ENCODE results near the gene HEATR3.
A peak's percentile ranks its signal among the peaks of the same experiment; 100 is the strongest.

The HEATR3 gene, protein sequence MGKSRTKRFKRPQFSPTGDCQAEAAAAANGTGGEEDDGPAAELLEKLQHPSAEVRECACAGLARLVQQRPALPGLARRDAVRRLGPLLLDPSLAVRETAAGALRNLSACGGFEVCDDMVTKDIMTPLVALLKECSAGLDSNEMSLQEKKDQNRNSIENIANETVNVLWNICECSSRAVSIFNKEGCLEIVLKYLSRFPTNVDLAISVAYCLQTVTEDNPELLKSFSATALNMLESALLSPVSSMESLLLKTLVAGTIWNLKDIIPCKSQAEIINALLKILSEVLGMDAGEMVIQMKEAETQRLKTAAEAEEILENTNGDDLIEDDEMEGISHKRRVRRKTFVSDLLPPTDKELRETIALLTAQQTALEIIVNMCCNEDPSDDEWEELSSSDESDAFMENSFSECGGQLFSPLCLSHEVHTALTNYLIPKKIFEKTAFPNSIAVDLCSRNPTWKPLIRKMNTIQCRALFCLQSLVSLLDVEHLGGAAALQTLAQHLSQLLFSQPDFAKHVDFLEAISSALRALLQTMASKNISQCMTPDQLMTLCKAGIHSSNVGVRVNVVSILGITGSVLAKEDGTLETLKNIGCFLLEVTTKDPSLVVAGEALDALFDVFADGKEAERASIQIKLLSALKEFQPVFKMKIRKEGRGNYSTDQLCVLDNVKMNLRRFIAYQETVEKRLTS

DNA sequence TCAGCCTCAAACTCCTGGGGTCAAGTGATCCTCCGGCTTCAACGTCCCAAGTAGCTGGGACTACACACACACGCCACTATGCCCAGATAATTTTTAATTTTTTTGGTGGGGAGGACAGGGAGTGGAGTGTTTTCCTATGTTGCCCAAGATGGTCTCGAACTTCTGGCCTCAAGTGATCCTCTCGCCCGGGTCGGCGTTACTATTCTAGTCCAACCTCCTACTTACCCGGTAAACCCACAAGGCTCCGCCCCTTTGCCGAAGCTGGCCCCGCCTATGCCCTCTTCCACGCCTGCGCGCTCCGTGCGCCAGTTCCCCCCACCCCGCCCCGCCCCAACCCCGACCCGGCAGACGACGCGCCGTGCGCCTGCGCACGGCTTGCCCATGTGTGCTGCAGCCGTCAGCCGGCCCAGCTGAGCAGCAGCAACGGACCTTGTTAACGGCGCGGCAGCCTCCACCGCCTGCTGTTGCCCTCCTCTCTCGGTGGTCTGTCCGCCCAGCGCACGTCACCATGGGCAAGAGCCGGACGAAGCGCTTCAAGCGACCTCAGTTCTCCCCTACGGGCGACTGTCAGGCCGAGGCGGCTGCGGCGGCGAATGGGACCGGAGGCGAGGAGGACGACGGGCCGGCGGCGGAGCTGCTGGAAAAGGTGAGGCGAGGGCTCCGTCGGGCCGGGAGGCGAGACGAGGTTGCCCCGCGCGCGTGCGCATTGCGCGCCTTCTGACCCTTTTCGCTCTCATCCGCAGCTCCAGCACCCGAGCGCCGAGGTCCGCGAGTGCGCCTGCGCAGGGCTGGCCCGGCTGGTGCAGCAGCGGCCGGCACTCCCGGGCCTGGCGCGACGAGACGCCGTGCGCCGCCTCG, at the start of gene HEATR3:
TSS of gene HEATR3 (plus strand) at position 347 of the 858 bp plus-strand sequence. CDS start at position 509, 162 bp downstream.
- peak; percentile 78 to 80 for DNase-seq

DNA sequence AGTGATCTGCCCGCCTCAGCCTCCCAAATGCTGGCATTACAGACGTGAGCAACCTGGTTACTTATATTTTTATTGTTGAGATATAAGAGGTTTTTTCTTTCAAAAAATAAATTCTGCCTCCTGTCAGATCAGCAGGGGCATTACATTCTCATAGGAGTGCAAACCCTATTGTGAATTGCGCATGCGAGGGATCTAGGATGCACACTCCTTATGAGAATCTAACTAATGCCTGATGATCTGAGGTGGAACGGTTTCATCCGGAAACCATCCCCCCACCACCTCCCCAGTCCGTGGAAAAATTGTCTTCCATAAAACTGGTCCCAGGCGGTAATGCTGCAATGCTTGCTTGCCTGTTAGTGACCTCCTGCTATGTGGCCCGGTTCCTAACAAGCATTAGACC, 48.2 kb upstream of the HEATR3 start:
- DNase-seq, result no peak

DNA sequence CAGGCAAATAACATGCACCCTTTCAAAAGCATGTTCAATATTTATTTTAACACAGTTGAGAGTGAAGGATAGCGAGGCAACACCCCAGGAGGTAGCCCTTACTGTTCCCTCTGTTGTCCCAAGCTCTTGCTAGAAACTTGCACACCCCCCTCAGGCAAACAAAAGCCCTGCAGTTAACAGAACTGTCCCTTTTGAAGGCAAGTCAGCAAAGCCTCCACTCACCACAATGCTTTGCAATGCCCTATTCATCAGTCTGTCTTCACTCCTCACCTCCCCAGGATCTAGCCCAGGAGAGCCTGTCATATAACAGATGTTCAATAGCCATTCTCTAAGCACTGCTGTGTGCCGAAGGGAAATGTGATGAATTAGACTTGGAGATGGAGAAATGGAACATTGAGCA, 44.2 kb upstream of the HEATR3 start:
- no peak for DNase-seq

DNA sequence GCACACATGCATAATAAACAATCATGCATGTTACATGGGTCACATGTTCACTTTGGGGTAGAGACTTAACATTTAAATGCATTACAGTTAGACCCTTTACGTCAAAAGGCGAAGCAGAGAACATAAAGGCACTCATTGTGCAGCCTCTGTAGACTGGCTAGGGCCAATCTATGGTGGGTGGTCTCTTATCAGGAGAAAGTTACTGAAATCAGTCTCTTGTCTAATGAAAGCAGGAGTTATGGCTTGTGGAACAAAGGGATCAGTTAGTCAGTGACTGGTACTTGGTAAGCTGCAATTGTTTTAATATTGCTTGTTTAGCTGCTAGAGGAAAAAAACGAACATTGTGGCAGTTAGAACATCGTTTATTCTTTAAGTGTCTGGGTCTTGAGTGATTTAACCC, 42.1 kb upstream of the HEATR3 start:
- no peak for DNase-seq

DNA sequence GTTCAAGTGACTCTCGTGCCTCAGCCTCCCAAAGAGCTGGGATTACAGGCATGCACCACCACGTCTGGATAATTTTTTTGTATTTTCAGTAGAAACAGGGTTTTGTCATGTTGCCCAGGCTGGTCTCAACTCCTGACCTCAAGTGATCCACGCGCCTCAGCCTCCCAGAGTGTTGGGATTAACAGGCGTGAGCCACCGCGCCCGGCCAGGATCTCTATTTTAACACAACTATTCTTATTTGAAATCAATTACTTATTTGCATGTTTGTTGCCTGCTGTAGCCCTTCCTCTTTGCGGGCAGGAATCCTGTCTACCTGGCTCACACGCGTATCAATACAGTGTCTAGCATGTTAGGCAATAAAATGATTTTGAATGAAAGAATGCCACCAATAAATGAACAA, 41.6 kb upstream of the HEATR3 start:
- DNase-seq, result no peak

DNA sequence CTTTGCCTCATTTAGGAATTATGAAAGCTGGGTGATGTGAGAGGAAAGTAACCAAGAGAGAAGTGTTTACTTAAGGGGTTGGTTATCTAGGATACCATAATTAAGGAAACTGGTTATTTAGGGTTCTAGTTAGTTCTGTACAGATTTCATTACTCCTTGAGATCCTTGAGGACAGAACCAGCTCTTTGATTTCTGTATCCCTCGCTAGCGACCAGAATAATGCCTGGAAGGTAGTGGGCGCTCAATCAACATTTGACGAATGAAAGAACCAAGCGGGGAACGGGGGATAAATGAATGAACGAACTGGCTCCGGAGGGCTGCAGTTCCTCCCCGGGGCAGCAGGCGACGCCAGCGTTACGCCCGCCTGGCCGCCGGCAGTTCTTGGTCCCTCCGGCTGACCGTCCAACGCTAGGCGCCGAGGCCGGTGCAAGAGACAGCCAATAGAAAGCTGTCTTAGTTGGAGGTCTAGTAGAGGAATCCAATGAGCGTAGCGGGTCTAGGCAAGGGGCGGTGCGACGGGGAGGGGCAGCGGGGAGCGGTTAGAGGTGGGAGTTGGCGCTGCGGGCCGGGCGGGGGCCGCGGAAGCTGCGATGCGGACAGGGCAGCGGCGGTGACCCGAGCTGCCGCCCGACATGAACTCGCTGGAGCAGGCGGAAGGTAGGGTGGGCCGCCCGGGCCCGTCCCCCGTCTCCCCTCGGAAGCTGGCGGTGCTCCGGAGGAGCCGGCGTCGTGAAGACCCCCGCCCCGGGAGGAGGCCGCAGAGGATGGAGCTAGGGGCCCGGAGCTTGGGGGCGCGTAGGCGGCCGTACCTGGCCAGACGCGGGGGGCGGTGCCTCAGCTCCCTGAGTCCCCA, 40.9 kb upstream of the HEATR3 start, which contains the start of gene CNEP1R1:
TSS of gene CNEP1R1 (plus strand) at position 542 of the 853 bp plus-strand sequence. CDS start at position 633, 91 bp downstream.
- DNase-seq, result peak; percentile 87 to 93

DNA sequence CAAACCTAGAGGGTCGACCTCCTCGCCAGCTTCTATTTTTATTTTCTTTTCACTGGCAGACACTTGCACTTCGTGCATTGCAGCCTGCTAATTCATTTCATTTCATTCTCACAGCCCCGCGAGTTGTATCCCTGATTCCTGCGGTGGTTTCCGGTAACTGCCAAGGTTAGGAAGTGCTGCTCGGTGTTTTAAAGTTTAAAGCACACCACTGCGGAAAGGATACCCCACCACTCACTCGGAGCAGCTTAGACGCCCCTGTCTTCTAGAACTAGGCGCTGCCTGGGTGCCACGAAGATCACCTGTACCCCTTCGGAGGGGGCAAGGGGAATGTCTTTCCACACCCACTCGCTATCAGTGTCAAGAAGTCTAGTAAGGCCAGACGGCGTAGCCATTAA, 40.2 kb upstream of the HEATR3 start:
- DNase-seq, result peak in 1 of 2 experiments; percentile 2

DNA sequence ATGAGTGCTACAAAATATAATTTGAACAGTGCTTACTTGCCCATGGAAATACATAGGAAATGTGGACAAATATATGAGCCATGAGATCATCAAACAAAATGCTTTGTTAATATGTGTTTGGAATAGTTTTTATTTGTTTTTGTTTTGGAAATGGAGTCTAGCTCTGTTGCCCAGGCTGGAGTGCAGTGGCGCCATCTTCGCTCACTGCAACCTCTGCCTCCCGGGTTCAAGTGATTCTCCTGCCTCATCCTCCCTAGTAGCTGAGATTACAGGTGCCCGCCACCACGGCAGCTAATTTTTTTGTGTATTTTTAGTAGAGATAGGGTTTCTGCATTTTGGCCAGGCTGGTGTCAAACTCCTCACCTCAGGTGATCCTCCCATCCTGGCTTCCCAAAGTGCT, 37.9 kb upstream of the HEATR3 start:
- no peak for DNase-seq

DNA sequence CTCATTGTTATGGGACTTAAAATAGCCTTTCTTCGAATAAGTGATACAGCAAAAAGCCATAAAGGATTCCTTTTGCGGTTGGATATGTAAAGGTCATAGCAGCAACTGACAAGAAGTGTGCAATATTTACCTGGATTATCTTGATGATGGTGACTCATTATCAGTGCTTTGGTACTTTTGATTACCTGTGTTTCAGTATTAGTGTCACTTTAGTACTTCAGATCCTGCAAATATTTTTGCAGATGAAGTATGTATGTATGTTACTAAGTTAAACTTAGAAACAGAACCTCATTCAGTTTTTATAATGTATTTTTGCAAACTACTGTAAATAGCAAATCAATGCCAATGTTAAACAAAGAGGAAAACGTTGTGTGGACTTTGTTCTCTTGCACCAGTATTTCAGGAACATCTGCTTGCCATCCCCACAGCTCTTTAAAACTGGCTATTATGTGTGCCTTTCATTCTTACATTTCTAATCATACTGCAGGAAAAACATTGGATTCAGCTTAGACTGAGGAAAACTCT, 30.2 kb upstream of the HEATR3 start:
- DNase-seq, result no peak

DNA sequence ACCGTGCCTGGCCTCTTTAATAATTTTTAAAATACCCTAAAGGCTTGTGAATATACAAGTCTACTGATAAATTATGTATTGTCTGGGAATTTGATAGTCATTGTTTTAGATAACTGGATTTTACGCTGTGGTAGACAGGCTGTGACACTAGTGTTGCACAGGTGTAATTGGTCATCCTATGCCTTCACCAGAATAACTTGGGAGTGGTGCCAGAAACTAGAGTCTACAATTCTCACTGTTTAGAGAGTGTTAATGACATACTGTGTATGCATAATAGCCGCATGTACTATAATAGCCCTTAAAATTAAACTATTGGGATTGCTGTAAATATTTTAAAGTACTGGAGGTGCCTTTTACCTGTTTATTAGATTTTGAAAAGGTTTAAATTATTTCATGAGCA, 29.3 kb upstream of the HEATR3 start:
- peak; percentile 38 to 86 for DNase-seq

DNA sequence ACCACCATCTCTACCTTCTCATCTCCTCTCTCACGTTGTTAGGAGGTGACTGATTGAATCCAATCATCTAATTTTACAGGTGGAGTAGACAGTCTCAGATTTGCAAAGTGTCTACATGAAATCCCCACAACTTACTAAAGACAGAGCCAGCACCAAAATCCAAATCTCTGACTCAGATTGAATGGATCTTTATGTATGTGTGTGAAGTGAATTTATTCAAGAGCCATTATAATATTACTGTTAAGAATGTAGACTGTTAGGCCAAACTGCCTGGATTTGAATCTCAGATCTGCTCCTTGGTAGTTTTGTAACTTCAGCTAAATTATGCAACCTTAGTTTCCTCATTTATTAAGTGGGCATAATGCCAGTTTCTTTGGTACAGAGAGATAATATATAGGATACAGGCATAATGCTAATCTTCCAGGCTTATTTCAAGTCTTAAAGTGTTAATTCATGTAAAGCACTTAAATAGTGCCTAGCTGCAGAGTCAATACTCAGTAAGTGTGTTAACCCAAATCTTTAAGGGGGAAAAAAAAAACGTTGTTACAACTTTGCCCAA, 28.0 kb upstream of the HEATR3 start:
- DNase-seq, result no peak

DNA sequence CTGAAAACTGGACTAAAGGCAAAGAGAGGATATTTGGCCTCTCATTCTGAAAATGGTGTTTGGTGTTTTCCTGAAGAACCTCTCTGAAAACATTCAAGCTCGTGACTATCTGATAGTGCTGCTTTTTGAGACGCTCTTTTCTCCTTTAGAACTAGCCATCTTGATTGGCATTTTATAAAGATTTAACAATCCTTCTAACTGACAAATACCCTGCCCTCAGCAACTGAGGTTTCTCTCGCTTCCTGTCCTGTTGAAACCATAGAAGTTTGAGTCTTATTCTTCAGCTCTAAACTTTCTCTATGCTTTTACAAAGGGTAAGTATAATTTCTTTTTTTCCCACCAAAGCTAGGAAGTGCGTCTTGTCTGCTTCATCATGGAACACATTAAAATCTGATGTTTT, 27.5 kb upstream of the HEATR3 start:
- DNase-seq, result no peak

DNA sequence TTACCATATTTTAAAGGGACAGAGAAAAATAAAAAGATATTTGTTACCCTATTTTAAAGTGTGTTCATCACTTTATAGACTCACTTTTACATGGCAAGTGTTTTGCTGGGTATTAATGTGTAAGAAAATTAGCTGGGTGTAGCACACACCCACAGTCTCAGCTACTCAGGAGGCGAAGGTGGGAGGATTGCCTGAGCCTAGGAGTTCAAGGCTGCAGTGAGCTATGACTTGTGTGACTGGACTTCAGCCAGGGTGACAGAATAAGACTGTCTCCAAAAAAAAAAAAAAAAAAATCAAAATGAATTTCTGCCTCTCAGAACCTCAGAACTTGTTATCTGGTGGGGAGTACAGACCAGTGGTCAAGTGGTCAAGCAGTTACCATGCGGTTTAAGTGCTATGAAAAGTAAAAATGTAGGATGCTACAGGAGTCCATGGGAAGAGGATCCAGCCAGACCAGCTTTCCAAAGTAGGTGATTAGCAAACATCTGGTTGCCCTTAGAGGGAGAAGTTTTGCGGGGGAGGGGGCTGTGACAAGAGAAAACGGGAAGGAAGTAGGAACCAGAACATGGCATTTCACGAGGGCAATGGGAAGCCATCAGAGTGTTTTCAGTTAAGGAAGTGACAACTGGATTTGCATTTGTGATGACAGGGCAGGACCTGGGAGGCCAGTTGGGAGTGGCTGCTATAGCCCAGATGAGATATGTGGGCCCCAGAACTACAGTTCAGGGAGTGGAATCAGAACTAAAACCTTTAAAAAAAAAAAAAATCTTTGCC, 26.8 kb upstream of the HEATR3 start:
- DNase-seq, result no peak

DNA sequence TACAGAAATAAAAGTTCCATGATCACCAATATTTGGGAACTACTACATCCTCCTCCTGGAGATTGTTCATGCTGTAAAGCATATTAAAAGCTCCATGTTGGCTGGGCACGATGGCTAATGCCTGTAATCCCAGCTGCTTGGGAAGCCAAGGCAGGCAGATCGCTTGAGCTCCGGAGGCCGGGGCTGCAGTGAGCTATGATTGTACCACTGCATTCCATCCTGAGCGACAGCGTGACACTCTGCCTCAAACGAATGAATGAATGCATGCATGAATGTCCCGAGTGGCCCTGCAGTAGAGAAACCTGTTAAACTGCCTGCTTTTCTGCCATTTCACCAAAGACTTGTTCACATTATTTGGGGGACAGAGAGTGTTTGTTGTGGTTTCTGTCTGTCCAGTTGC, 25.8 kb upstream of the HEATR3 start:
- no peak for DNase-seq

DNA sequence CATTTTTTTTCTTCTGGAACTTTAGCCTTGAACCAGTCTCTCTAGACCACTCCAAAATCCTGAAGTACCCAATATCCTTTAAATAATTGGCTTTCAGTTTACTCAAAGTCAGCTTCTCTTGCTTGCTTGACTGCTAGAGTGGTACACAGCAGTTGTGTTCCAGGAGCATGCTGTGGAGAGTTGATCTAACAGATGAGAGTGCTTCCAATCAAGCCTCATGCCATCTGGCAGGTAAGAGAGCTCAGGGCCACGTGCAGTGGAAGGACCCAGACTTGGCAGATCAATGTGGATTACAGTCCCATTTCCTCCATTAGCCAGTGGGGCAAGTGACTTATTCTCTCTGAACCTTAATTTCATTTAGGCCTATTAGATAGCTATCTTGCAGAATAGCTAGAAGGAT, 25.1 kb upstream of the HEATR3 start:
- DNase-seq, result no peak

DNA sequence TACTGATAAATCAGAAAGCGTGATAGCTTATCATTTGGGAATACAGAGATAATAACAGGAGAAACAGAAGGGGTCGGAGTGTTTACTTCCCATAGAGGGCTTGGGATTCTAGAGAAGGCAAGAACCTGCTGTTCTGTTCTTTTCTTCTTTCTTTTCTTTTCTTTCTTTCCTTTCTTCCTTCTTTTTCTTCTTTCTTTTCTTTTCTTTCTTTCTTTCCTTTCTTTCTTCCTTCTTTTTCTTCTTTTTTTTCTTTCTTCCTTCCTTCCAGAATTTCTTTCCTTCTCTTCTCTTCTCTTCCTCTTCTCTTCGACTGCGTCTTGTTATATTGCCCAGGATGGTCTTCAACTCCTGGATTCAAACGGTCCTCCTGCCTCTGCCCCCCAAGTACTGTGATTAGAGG, 22.4 kb upstream of the HEATR3 start:
- no peak for DNase-seq

DNA sequence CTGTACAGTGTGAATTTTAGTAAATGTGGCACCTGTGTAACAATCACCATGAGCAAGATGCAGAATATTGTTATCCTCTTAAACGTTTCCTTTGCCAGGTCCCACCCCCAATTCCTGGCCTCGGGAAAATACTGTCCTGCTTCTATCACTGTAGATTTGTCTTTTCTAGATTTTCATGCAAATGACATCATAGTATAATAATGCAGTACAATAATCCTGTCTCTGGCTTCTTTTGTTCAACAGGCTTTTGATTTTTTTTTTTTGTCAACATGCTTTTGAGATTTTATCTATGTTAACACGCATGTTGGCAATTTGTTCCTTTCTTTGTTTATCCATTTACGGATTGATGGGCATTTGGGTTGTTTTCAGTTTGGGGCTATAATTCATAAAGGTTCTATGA, 20.4 kb upstream of the HEATR3 start:
- no peak for DNase-seq

DNA sequence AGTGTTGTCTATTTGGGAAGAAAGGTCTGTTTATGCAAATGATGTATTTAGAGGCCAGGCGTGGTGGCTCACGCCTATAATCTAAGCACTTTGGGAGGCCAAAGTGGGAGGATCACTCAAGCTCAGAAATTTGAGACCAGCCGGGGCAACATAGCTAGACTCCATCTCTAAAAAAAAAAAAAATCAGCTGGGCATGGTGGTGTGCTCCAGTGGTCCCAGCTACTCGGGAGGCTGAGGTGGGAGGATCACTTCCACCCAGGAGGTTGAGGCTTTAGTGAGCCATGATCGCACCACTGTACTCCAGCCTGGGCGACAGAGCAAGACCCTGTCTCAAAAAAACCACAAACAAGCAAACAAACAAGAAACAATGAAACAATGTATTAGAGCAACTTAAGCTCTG, 18.9 kb upstream of the HEATR3 start:
- no peak for DNase-seq

DNA sequence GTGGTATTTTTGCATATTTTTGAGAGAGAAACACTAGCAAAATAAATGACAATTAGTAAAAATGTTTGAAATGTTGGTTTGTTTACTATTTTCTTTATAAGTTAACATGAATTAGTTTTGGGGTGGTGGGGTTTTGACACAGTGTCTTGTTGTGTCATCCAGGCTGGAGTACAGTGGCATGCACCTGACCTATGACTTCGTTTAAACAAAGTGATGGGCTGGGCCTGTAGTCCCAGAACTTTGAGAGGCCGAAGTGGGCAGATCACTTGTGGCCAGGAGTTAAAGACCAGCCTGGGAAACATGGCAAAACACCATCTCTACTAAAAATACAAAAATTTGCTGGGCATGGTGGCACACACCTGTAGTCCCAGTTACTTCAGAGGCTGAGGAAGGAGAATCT, 17.9 kb upstream of the HEATR3 start:
- DNase-seq, result no peak

DNA sequence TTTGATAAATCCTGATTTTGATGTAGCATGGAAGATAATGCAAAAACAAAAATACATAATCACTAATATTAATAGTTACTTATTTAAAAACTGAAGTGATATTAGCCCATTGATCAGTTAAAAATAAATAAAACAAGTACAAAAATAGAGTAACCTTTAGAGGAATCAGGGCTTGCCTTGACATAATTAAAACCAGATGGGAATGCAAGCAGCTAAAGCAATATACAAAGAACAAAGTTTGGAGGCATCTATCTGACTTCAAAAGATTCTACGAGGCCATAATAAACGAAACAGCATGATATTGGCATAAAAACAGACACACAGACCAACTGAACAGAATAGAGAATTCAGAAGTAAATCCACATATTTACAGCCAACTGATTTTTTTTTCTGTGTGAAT, 15.0 kb upstream of the HEATR3 start:
- no peak for DNase-seq

DNA sequence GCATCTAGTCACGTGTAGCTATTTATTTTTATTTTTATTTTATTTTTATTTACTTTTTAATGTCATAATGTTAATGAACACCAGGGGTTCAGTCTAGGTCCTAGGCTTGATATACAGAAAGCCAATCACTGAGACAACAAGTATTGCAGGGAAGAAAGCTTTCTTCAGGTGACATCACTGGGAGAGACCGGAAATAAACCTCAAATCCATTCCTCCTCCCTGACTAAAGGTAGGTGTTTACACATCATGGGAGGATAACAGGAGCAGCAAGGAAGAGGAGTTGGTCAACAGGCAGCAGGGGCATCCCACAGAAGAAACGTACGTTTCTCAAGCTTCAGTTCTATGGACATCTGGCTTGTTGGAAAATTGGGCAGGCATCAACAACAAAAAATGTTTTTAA, 9.5 kb upstream of the HEATR3 start:
- no peak for DNase-seq

Measured in NCI-H2081 (cell line).